GM19351 (cell line): ENCODE measurements around the gene PCARE.
"Not testable (repeated sequence)": the region's sequence is repeated elsewhere in the genome, so short reads cannot be mapped to it uniquely, and the experiment has no call there.

Experiments used
- ATAC-seq: cut with Tn5 transposase; IDR thresholded peaks from one replicate; pipeline ENCODE4 v1.9.1; 2021; ENCODE audit warnings: mild to moderate bottlenecking, moderate library complexity; ENCODE audit not compliant: unreplicated experiment

PCARE gene

GRCh38 chr2:29097569-29097968 is 23.2 kb upstream of the PCARE start:
- no peak for ATAC-seq

GRCh38 chr2:29096969-29097368 is 22.6 kb upstream of the PCARE start:
- ATAC-seq, result no peak

- not testable (repeated sequence) for ATAC-seq
These were observed 16.0 kb upstream of the PCARE start for GRCh38 chr2:29090311-29090710.

GRCh38 chr2:29084554-29084953 is 10.2 kb upstream of the PCARE start:
- ATAC-seq, result no peak

- ATAC-seq, result peak; percentile 54
These were observed 8.6 kb upstream of the PCARE start for GRCh38 chr2:29082804-29083495.

- no peak for ATAC-seq
These were observed 6.8 kb upstream of the PCARE start for GRCh38 chr2:29080886-29081743.

GRCh38 chr2:29079887-29080286 is 5.6 kb upstream of the PCARE start:
- no peak for ATAC-seq

- no peak for ATAC-seq
These were observed 1.8 kb upstream of the PCARE start for GRCh38 chr2:29075894-29076705.

- ATAC-seq, result no peak
These were observed 390 bp downstream of the PCARE start for GRCh38 chr2:29073933-29074332.

GRCh38 chr2:29072971-29073725 is 1.2 kb downstream of the PCARE start:
- ATAC-seq, result no peak

GRCh38 chr2:29072251-29072650 is 2.1 kb downstream of the PCARE start:
- ATAC-seq, result no peak

- ATAC-seq, result no peak
These were observed 3.0 kb downstream of the PCARE start for GRCh38 chr2:29071032-29071975.

- ATAC-seq, result no peak
These were observed 3.8 kb downstream of the PCARE start for GRCh38 chr2:29070526-29070925.

GRCh38 chr2:29068513-29068912 is 5.8 kb downstream of the PCARE start:
- no peak for ATAC-seq

GRCh38 chr2:29066997-29067605 is 7.2 kb downstream of the PCARE start:
- ATAC-seq, result no peak

GRCh38 chr2:29066271-29066860 is 8.0 kb downstream of the PCARE start:
- no peak for ATAC-seq

- ATAC-seq, result no peak
These were observed 9.1 kb downstream of the PCARE start for GRCh38 chr2:29065068-29065811.

GRCh38 chr2:29064746-29065067 is 9.6 kb downstream of the PCARE start:
- ATAC-seq, result no peak
